Measurements from ENCODE around the gene LHX8.

LHX8 gene

DNA sequence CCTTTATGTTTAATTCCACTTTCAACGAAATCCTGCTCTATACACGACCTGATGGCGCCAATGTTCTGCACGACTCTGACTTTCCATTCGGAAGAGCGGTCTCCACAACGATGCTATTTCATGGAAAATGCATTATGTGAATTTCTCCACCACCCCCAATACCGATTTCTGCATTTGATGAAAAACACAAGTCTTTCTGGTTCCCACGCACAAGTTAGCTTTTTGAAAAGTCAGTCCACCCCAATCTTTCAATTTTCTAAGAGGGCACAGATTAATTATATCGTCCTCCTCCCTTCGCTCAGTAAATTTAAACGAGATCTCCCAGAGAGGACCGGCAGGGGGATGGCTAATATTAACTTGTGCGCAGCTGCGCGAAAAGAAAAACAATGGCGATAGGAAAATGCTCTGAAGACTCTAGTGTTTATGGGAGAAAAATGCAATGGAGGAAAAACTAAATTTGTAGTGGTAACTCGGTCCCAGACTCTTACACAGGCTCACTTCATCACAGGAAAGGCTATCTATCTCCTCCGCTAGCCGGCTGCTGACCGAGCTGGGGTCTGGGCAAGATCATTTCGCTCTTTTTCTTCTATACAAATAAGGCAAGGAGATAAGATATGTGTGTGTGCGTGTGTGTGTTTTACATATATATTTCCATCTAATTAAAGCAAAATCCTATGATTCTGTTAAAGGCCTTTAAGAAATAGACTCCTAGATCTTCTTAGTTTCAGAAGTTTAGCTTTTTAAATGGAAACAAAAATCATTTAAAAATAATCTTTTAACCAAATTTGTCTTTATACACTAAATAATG, 1.2 kb upstream of the LHX8 start:
- no peak for TF ChIP-seq CTCF (IDR thresholded peaks at IDR 0.05; ENCODE audit: control extremely low read depth, extremely low read depth, low read depth, missing control alignments)
- POLR2A ChIA-PET, result no interaction called here
- CTCF ChIA-PET, result interaction anchor here (1.9 kb wide), 1 partner anchor 15 kb away, joined by 5 read pairs; no protein-coding TSS in a partner anchor
- DNase-seq (ENCODE audit: extremely low spot score), result no peak

- ChIA-PET POLR2A (no interaction called here), CTCF (interaction anchor here (1.9 kb wide), 1 partner anchor 13 kb away, joined by 5 read pairs; no protein-coding TSS in a partner anchor)
- no peak for TF ChIP-seq CTCF (IDR thresholded peaks at IDR 0.05; ENCODE audit: control extremely low read depth, extremely low read depth, low read depth, missing control alignments)
- no peak for DNase-seq (ENCODE audit: extremely low spot score)
Measured at GRCh38 chr1:75134647-75135572, 722 bp downstream of the LHX8 start.

- DNase-seq (ENCODE audit: extremely low spot score), result no peak
- ChIA-PET POLR2A (no interaction called here), CTCF (no interaction called here)
- no peak for TF ChIP-seq CTCF (IDR thresholded peaks at IDR 0.05; ENCODE audit: control extremely low read depth, extremely low read depth, low read depth, missing control alignments)
Measured at GRCh38 chr1:75135573-75136194, 1.5 kb downstream of the LHX8 start.

GRCh38 chr1:75136195-75136815, 2.1 kb downstream of the LHX8 start:
- ChIA-PET CTCF (no interaction called here), POLR2A (no interaction called here)
- no peak for TF ChIP-seq CTCF (IDR thresholded peaks at IDR 0.05; ENCODE audit: control extremely low read depth, extremely low read depth, low read depth, missing control alignments)
- no peak for DNase-seq (ENCODE audit: extremely low spot score)

- ChIA-PET CTCF (no interaction called here), POLR2A (no interaction called here)
- no peak for TF ChIP-seq CTCF (IDR thresholded peaks at IDR 0.05; ENCODE audit: control extremely low read depth, extremely low read depth, low read depth, missing control alignments)
- DNase-seq (ENCODE audit: extremely low spot score), result no peak
Measured at GRCh38 chr1:75136921-75137641, 2.9 kb downstream of the LHX8 start.

Data from GM10248 (cell line).